Measurements from ENCODE around the gene NFIA.

The NFIA gene

GRCh38 chr1:61322769-61323168 lies 240.4 kb downstream of the NFIA start:
- TF ChIP-seq CTCF (IDR thresholded peaks at IDR 0.05; ENCODE audit: control insufficient read depth, insufficient read depth, low read depth, low read length, missing control alignments): no peak
- H3K4me3 ChIP-seq (ENCODE audit: control insufficient read depth, low read depth, low read length): no peak overlapping the region
- no peak for DNase-seq (ENCODE audit: low read depth)

GRCh38 chr1:61323681-61324328 lies 241.4 kb downstream of the NFIA start:
- DNase-seq (ENCODE audit: low read depth): no peak
- H3K4me3 ChIP-seq (ENCODE audit: control insufficient read depth, low read depth, low read length): no peak overlapping the region
- TF ChIP-seq CTCF (IDR thresholded peaks at IDR 0.05; ENCODE audit: control insufficient read depth, insufficient read depth, low read depth, low read length, missing control alignments): no peak

GRCh38 chr1:61326713-61327112 lies 244.4 kb downstream of the NFIA start:
- DNase-seq (ENCODE audit: low read depth): no peak
- H3K4me3 ChIP-seq (ENCODE audit: control insufficient read depth, low read depth, low read length): no peak overlapping the region
- TF ChIP-seq CTCF (IDR thresholded peaks at IDR 0.05; ENCODE audit: control insufficient read depth, insufficient read depth, low read depth, low read length, missing control alignments): no peak

GRCh38 chr1:61327436-61327835 lies 245.1 kb downstream of the NFIA start:
- H3K4me3 ChIP-seq (ENCODE audit: control insufficient read depth, low read depth, low read length): no peak overlapping the region
- TF ChIP-seq CTCF (IDR thresholded peaks at IDR 0.05; ENCODE audit: control insufficient read depth, insufficient read depth, low read depth, low read length, missing control alignments): no peak
- no peak for DNase-seq (ENCODE audit: low read depth)

- DNase-seq (ENCODE audit: low read depth): no peak
- H3K4me3 ChIP-seq (ENCODE audit: control insufficient read depth, low read depth, low read length): no peak overlapping the region
- no peak for TF ChIP-seq CTCF (IDR thresholded peaks at IDR 0.05; ENCODE audit: control insufficient read depth, insufficient read depth, low read depth, low read length, missing control alignments)
These were observed 247.2 kb downstream of the NFIA start for GRCh38 chr1:61329556-61329955.

- no peak overlapping the region for H3K4me3 ChIP-seq (ENCODE audit: control insufficient read depth, low read depth, low read length)
- DNase-seq (ENCODE audit: low read depth): no peak
- no peak for TF ChIP-seq CTCF (IDR thresholded peaks at IDR 0.05; ENCODE audit: control insufficient read depth, insufficient read depth, low read depth, low read length, missing control alignments)
These were observed 247.7 kb downstream of the NFIA start for GRCh38 chr1:61330018-61330417.

- TF ChIP-seq CTCF (IDR thresholded peaks at IDR 0.05; ENCODE audit: control insufficient read depth, insufficient read depth, low read depth, low read length, missing control alignments): no peak
- DNase-seq (ENCODE audit: low read depth): no peak
- no peak overlapping the region for H3K4me3 ChIP-seq (ENCODE audit: control insufficient read depth, low read depth, low read length)
These were observed 248.2 kb downstream of the NFIA start for GRCh38 chr1:61330571-61330970.
